GM10847 (cell line): Measurements from ENCODE around the gene GHRL.

Experiments
- POLR2A ChIP-seq: IDR thresholded peaks from 2 replicates; pipeline ENCODE4 v1.6.1; 2011; ENCODE audit not compliant: insufficient read length; ENCODE audit errors: extremely low read depth

GHRL gene

GRCh38 chr3:10332481-10333348 lies 40.0 kb upstream of the GHRL start:
- no peak for TF ChIP-seq POLR2A

GRCh38 chr3:10331320-10331719 lies 38.6 kb upstream of the GHRL start:
- no peak for TF ChIP-seq POLR2A

- TF ChIP-seq POLR2A: no peak
Observed at GRCh38 chr3:10330319-10330718, 37.6 kb upstream of the GHRL start.

- no peak for TF ChIP-seq POLR2A
Observed at GRCh38 chr3:10329495-10330015, 36.8 kb upstream of the GHRL start.

GRCh38 chr3:10328460-10329071 lies 35.8 kb upstream of the GHRL start:
- TF ChIP-seq POLR2A: no peak

GRCh38 chr3:10327592-10327991 lies 34.8 kb upstream of the GHRL start:
- TF ChIP-seq POLR2A: no peak

GRCh38 chr3:10322352-10322710 lies 29.6 kb upstream of the GHRL start:
- TF ChIP-seq POLR2A: no peak

- TF ChIP-seq POLR2A: no peak
Observed at GRCh38 chr3:10321630-10322351, 29.0 kb upstream of the GHRL start.

GRCh38 chr3:10320320-10320677 lies 27.6 kb upstream of the GHRL start:
- no peak for TF ChIP-seq POLR2A

GRCh38 chr3:10319804-10320203 lies 27.1 kb upstream of the GHRL start:
- TF ChIP-seq POLR2A: no peak

GRCh38 chr3:10319251-10319650 lies 26.5 kb upstream of the GHRL start:
- no peak for TF ChIP-seq POLR2A

GRCh38 chr3:10317961-10318350 lies 25.2 kb upstream of the GHRL start:
- TF ChIP-seq POLR2A: no peak

GRCh38 chr3:10317311-10317960 lies 24.7 kb upstream of the GHRL start:
- no peak for TF ChIP-seq POLR2A

- no peak for TF ChIP-seq POLR2A
Observed at GRCh38 chr3:10315771-10316344, 23.1 kb upstream of the GHRL start.

- no peak for TF ChIP-seq POLR2A
Observed at GRCh38 chr3:10315101-10315500, 22.4 kb upstream of the GHRL start.

GRCh38 chr3:10312861-10313260 lies 20.1 kb upstream of the GHRL start:
- no peak for TF ChIP-seq POLR2A

GRCh38 chr3:10312391-10312790 lies 19.6 kb upstream of the GHRL start:
- no peak for TF ChIP-seq POLR2A
